Prostate gland (tissue), 2 donors: ENCODE data around the gene POLR1E. TPM values are rescaled to one million over a fixed set of nuclear protein-coding genes. Genes with fewer than 3 reads are reported as not detected.

Experiments
- DNase-seq: peaks from one replicate; pipeline ENCODE4 v3.0.0-alpha.2; 2019; ENCODE audit warnings: low spot score
- H3K27ac ChIP-seq, 2 donors: fragments of 200-600 bp; sonication (generic); 2 replicates each; pipeline ENCODE4 v1.5.1; 2017 to 2019
- H3K27me3 ChIP-seq: fragments of 200-600 bp; sonication (generic); replicated peaks from 2 replicates; pipeline ENCODE4 v1.5.1; 2019; ENCODE audit not compliant: insufficient read depth
- H3K36me3 ChIP-seq, 2 donors: fragments of 200-600 bp; sonication (generic); 1 replicate in 1 of 2; 2 replicates in 1 of 2; pipeline versions ENCODE4 v1.5.1 to v1.8.1; 2017 to 2019
- H3K4me1 ChIP-seq: fragments of 200-600 bp; sonication (generic); replicated peaks from 2 replicates; pipeline ENCODE4 v1.5.1; 2019
- H3K4me3 ChIP-seq, 2 donors: fragments of 200-600 bp; sonication (generic); 2 replicates each; pipeline ENCODE4 v1.5.1; 2017 to 2019
- H3K9me3 ChIP-seq: fragments of 200-600 bp; sonication (generic); 2 replicates; pipeline ENCODE4 v1.5.1; 2017
- CTCF ChIP-seq, 4 experiments: fragments of 200-600 bp in 2 of 4; fragments of 450-650 bp in 2 of 4; sonication (generic) in 2 of 4; IDR thresholded peaks; 1 replicate in 3 of 4; 2 replicates in 1 of 4; pipeline ENCODE4 v1.5.1; 2016 to 2019; ENCODE audit warnings: antibody characterized with exemption in 4 of 4, mild to moderate bottlenecking in 2 of 4, moderate library complexity in 2 of 4
- POLR2A ChIP-seq: fragments of 450-650 bp; IDR thresholded peaks from one replicate; pipeline ENCODE4 v1.6.1; 2016; ENCODE audit warnings: antibody characterized with exemption, mild to moderate bottlenecking
- POLR2AphosphoS5 ChIP-seq: sonication (generic); formaldehyde crosslinking; IDR thresholded peaks from one replicate; pipeline ENCODE4 v1.6.1; 2017; ENCODE audit warnings: antibody characterized with exemption
- WGBS: methylation state at CpG from one replicate; pipeline ENCODE4 v1.1.5; 2018; 5-methylcytosine and 5-hydroxymethylcytosine counted together
- intact Hi-C: fragments of 100-400 bp; cut with DNase I; formaldehyde crosslinking; loops from one replicate; pipeline ENCODE4 v1.14.2; 2022
- total RNA-seq, 2 donors: library from RNA; depleted of rRNA; stranded (reverse); fragments of >200 nt; gene quantifications; one replicate each; pipeline ENCODE4 v1.1.0, GENCODE V29; 2016

POLR1E gene
- total RNA-seq, 2 donors from 2014 or later: 20.7 to 21.0 TPM

GRCh38 chr9:37452611-37453010 lies 33.1 kb upstream of the POLR1E start:
- intact Hi-C loops: no loop called here
- Histone ChIP-seq H3K36me3 (no peaks in the 10 kb centered on the region), H3K9me3 (no peaks in the 10 kb centered on the region), H3K27me3 (no peaks in the 10 kb centered on the region), H3K4me3 (no peak overlapping the region), H3K27ac (peak overlapping the region in 1 of 2 donors; percentile 30), H3K4me1 (peaks cover 4% of the 10 kb centered on the region)
- 95% methylated on average over 1 of the region's 1 CpG for WGBS
- DNase-seq: no peak
- TF ChIP-seq POLR2A (no peak), POLR2AphosphoS5 (no peak), CTCF (IDR thresholded peaks at IDR 0.05) (no peak)

- H3K9me3 ChIP-seq: no peaks in the 10 kb centered on the region
- intact Hi-C loops: no loop called here
- DNase-seq: peak; percentile 19
- H3K27me3 ChIP-seq: no peaks in the 10 kb centered on the region
- TF ChIP-seq POLR2A (no peak), POLR2AphosphoS5 (no peak), CTCF (IDR thresholded peaks at IDR 0.05) (no peak)
- 54% methylated on average over 1 of the region's 1 CpG for WGBS
- peak overlapping the region in 1 of 2 donors; percentile 30 for H3K27ac ChIP-seq
- H3K36me3 ChIP-seq: no peaks in the 10 kb centered on the region
- H3K4me1 ChIP-seq: peaks cover 4% of the 10 kb centered on the region
- H3K4me3 ChIP-seq: no peak overlapping the region
Measured at GRCh38 chr9:37453827-37454226, 31.9 kb upstream of the POLR1E start.

DNA sequence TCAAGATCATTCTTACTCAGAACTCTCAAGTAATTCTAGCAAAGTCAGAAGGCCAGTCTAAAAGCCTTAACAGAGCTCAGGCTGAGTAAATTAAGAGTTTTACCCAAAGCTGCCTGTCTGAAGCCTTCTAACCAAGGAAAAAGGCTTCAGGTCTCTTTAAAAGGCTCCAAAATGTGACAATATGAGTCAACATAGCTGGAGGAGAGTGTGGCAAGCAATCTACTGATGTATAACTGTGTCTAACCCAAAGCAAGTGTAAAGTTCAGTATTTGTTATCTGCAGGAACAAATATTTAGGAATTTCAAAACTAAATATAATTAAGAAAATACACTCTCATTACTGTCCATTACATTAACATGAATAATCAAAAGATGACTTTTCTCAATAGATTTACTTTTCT lies 31.5 kb upstream of the POLR1E start:
- Histone ChIP-seq H3K4me3 (no peak overlapping the region), H3K27ac (peak overlapping the region in 1 of 2 donors; percentile 30), H3K9me3 (no peaks in the 10 kb centered on the region), H3K27me3 (no peaks in the 10 kb centered on the region), H3K36me3 (no peaks in the 10 kb centered on the region), H3K4me1 (peaks cover 4% of the 10 kb centered on the region)
- TF ChIP-seq POLR2A (no peak), CTCF (IDR thresholded peaks at IDR 0.05) (no peak), POLR2AphosphoS5 (no peak)
- no peak for DNase-seq
- intact Hi-C loops: no loop called here

- H3K4me3 ChIP-seq: no peak overlapping the region
- intact Hi-C loops: no loop called here
- no peak for TF ChIP-seq CTCF (IDR thresholded peaks at IDR 0.05)
- no peak for TF ChIP-seq POLR2AphosphoS5
- no peak for TF ChIP-seq POLR2A
- no peaks in the 10 kb centered on the region for H3K36me3 ChIP-seq
- DNase-seq: no peak
- H3K27me3 ChIP-seq: no peaks in the 10 kb centered on the region
- WGBS: 69% methylated on average over 7 of the region's 7 CpGs
- H3K4me1 ChIP-seq: peaks cover 4% of the 10 kb centered on the region
- H3K27ac ChIP-seq: no peak overlapping the region
- no peaks in the 10 kb centered on the region for H3K9me3 ChIP-seq
Measured at GRCh38 chr9:37455884-37456647, 29.7 kb upstream of the POLR1E start.

GRCh38 chr9:37456817-37457216 lies 28.9 kb upstream of the POLR1E start:
- TF ChIP-seq POLR2A (no peak), CTCF (IDR thresholded peaks at IDR 0.05) (no peak)
- no peaks in the 10 kb centered on the region for H3K27me3 ChIP-seq
- no peaks in the 10 kb centered on the region for H3K36me3 ChIP-seq
- DNase-seq: no peak
- no peak overlapping the region for H3K4me3 ChIP-seq
- intact Hi-C loops: no loop called here
- H3K9me3 ChIP-seq: no peaks in the 10 kb centered on the region
- 40% methylated on average over 1 of the region's 1 CpG for WGBS
- H3K27ac ChIP-seq: no peak overlapping the region
- H3K4me1 ChIP-seq: peaks cover 4% of the 10 kb centered on the region
